Measurements from ENCODE around the gene DDX11.
"Not testable (repeated sequence)": the region's sequence is repeated elsewhere in the genome, so short reads cannot be mapped to it uniquely, and the experiment has no call there.

DDX11 gene

GRCh38 chr12:31127209-31127848 lies 53.7 kb downstream of the DDX11 start:
- FAIRE-seq, result not testable (repeated sequence)

- not testable (repeated sequence) for FAIRE-seq
These were observed 62.9 kb downstream of the DDX11 start for GRCh38 chr12:31136581-31136980.

- FAIRE-seq, result not testable (repeated sequence)
These were observed 71.1 kb downstream of the DDX11 start for GRCh38 chr12:31144768-31145167.

GRCh38 chr12:31145296-31145695 lies 71.6 kb downstream of the DDX11 start:
- FAIRE-seq, result not testable (repeated sequence)

GRCh38 chr12:31147415-31147814 lies 73.8 kb downstream of the DDX11 start:
- not testable (repeated sequence) for FAIRE-seq

GRCh38 chr12:31150766-31151165 lies 77.1 kb downstream of the DDX11 start:
- FAIRE-seq, result not testable (repeated sequence)
